HepG2 (cell line): ENCODE results near the gene IL1R1. TPM values are rescaled to one million over a fixed set of nuclear protein-coding genes. Genes with fewer than 3 reads are reported as not detected.

Source experiments
- CCAR2 ChIP-seq: fragments of 200-400 bp; formaldehyde crosslinking; optimal IDR thresholded peaks from 2 replicates; pipeline ENCODE3; 2018; ENCODE audit warnings: low read depth, mild to moderate bottlenecking, low read length, moderate library complexity
- DDIT3 ChIP-seq: sonication (generic); formaldehyde crosslinking; IDR thresholded peaks from 2 replicates; pipeline ENCODE4 v1.4.0; 2020; ENCODE audit warnings: mild to moderate bottlenecking, missing genetic modification reagents
- GATA4 ChIP-seq: sonication (generic); IDR thresholded peaks from 2 replicates; pipeline ENCODE4 v1.6.1; 2016; ENCODE audit warnings: antibody characterized with exemption, low read depth, borderline replicate concordance
- GMEB1 ChIP-seq: sonication (generic); formaldehyde crosslinking; IDR thresholded peaks from 2 replicates; pipeline ENCODE4 v1.5.1; 2020; ENCODE audit warnings: missing genetic modification reagents, mild to moderate bottlenecking, borderline replicate concordance
- HNF1B ChIP-seq: sonication (generic); formaldehyde crosslinking; IDR thresholded peaks from 2 replicates; pipeline ENCODE4 v1.5.1; 2020; ENCODE audit warnings: mild to moderate bottlenecking, moderate library complexity, missing genetic modification reagents
- POLR2AphosphoS5 ChIP-seq: IDR thresholded peaks from 2 replicates; pipeline ENCODE4 v1.6.1; 2012; ENCODE audit warnings: low read depth, low read length
- RARA ChIP-seq: IDR thresholded peaks from 2 replicates; pipeline ENCODE4 v1.6.1; 2016; ENCODE audit warnings: missing genetic modification reagents, missing compliant biosample characterization
- TFE3 ChIP-seq: IDR thresholded peaks from 2 replicates; pipeline ENCODE4 v1.6.1; 2016
- ZHX1 ChIP-seq: sonication (generic); formaldehyde crosslinking; IDR thresholded peaks from 2 replicates; pipeline ENCODE4 v1.8.1; 2022; ENCODE audit warnings: low read depth, mild to moderate bottlenecking, missing genetic modification reagents
- ZHX2 ChIP-seq, 2 experiments: sonication (generic) in 1 of 2; formaldehyde crosslinking in 1 of 2; IDR thresholded peaks; 2 replicates each; pipeline versions ENCODE4 v1.6.1 to v1.9.0; 2014 to 2022; ENCODE audit warnings: antibody characterized with exemption in 1 of 2, borderline replicate concordance in 1 of 2, inconsistent platforms in 1 of 2, low read depth in 1 of 2, missing genetic modification reagents in 1 of 2
- polyA plus RNA-seq, 8 experiments: library from polyadenylated mRNA; depleted of rRNA in 3 of 8; stranded (reverse) in 7 of 8; unstranded in 1 of 8; fragments of >200 nt; fragmentation: Illumina TruSeq in 4 of 8; extraction: Trizol in 4 of 8; gene quantifications; 2 replicates each; pipeline versions ENCODE4 v1.2.1 to v1.2.3, GENCODE V29; 2011 to 2016; ENCODE audit warnings: low read depth in 4 of 8, missing spikeins in 1 of 8, mixed read lengths in 1 of 8; ENCODE audit not compliant: insufficient read depth in 1 of 8
- total RNA-seq, 5 experiments: library from RNA; depleted of rRNA; stranded (reverse); fragments of >200 nt; fragmentation: Illumina TruSeq; extraction: Trizol; gene quantifications; 2 replicates each; pipeline ENCODE4 v1.2.3, GENCODE V29; 2016; ENCODE audit warnings: low read depth in 1 of 5

IL1R1 gene
- total and polyA plus RNA-seq, 2 of the 13 experiments (the other 11 are each of a cell fraction or from before 2014, with no cell fraction given) = 38.0 to 93.1 TPM

- TF ChIP-seq ZHX1 (CRISPR knock-in tag) = 0 out of 2 replicates have a peak, but pooled peaks have one; percentile 32
- TF ChIP-seq DDIT3 (CRISPR knock-in tag) = 0 out of 2 replicates have a peak, but pooled peaks have one; percentile 41
- no peak for TF ChIP-seq POLR2AphosphoS5
- peak; percentile 95 for TF ChIP-seq RARA (CRISPR knock-in tag)
- TF ChIP-seq ZHX2 (IDR thresholded peaks at IDR 0.05; ENCODE audit: low read depth) = 0 out of 2 replicates have a peak, but pooled peaks have one; percentile 55
- TF ChIP-seq ZHX2 (CRISPR knock-in tag; IDR thresholded peaks at IDR 0.05; ENCODE audit: borderline replicate concordance) = no peak
- no peak for TF ChIP-seq CCAR2
- peak; percentile 79; the same call in 1 of the 2 replicates for TF ChIP-seq GATA4
- TF ChIP-seq TFE3 (CRISPR knock-in tag) = peak; percentile 69
- TF ChIP-seq GMEB1 (CRISPR knock-in tag) = 0 out of 2 replicates have a peak, but pooled peaks have one; percentile 37
- TF ChIP-seq HNF1B (CRISPR knock-in tag) = peak; percentile 55; the same call in 1 of the 2 replicates
These were observed 42.0 kb upstream of the IL1R1 start (continued) for GRCh38 chr2:102100371-102101096.
